Spinal cord (tissue), 10 donors: ENCODE data around the gene SLC25A22. TPM values are rescaled to one million over a fixed set of nuclear protein-coding genes. Genes with fewer than 3 reads are reported as not detected.

Source experiments
- DNase-seq, 6 donors: peaks; one replicate each; pipeline versions ENCODE4 v3.0.0 to v3.0.0-alpha.2; 2013 to 2015; ENCODE audit warnings: low spot score in 6 of 6, low read depth in 4 of 6
- H3K27ac ChIP-seq: one replicate; pipeline ENCODE4 v1.5.1; 2013; ENCODE audit warnings: low read depth, low read length, control low read depth
- H3K27me3 ChIP-seq: one replicate; pipeline ENCODE4 v1.6.1; 2013; ENCODE audit warnings: low read length; ENCODE audit not compliant: control insufficient read depth, insufficient read depth
- H3K36me3 ChIP-seq: one replicate; pipeline ENCODE4 v1.6.1; 2013; ENCODE audit warnings: low read length; ENCODE audit not compliant: control insufficient read depth, insufficient read depth
- H3K4me1 ChIP-seq: one replicate; pipeline ENCODE4 v1.6.1; 2013; ENCODE audit warnings: low read length; ENCODE audit not compliant: control insufficient read depth, insufficient read depth
- H3K4me3 ChIP-seq: one replicate; pipeline ENCODE4 v1.5.1; 2013; ENCODE audit warnings: low read depth, low read length, control low read depth
- H3K9me3 ChIP-seq: one replicate; pipeline ENCODE4 v1.6.1; 2013; ENCODE audit warnings: low read length; ENCODE audit not compliant: control insufficient read depth, insufficient read depth
- WGBS: methylation state at CpG from one replicate; pipeline ENCODE4 v1.1.5; 2013; ENCODE audit warnings: missing lambda C conversion rate; ENCODE audit not compliant: insufficient coverage; 5-methylcytosine and 5-hydroxymethylcytosine counted together
- polyA plus RNA-seq, 2 donors: library from polyadenylated mRNA; unstranded; fragments of 120-200 nt; gene quantifications; one replicate each; pipeline ENCODE4 v1.2.1, GENCODE V29; 2013; ENCODE audit not compliant: insufficient read length in 2 of 2
- total RNA-seq, 2 donors: library from RNA; depleted of rRNA in 1 of 2; stranded (reverse); fragments of 120-200 nt in 1 of 2; fragments of >200 nt in 1 of 2; gene quantifications; one replicate each; pipeline versions ENCODE4 v1.2.3 to v1.2.4, GENCODE V29; 2013 to 2014
- donor health status: healthy.

SLC25A22 gene
- total and polyA plus RNA-seq, 4 donors, result 17.5 to 69.2 (median 36.3) TPM

GRCh38 chr11:834371-835316, 36.6 kb upstream of the SLC25A22 start:
- peaks cover 58% of the 10 kb centered on the region for H3K4me1 ChIP-seq
- DNase-seq, result no peak
- no peaks in the 10 kb centered on the region for H3K9me3 ChIP-seq
- no peak overlapping the region for H3K4me3 ChIP-seq
- peaks cover 28% of the 10 kb centered on the region for H3K27me3 ChIP-seq
- H3K27ac ChIP-seq, result peak overlapping the region; percentile 61
- WGBS, result 57% methylated on average over 29 of the region's 31 CpGs
- H3K36me3 ChIP-seq, result peaks cover 52% of the 10 kb centered on the region

- Histone ChIP-seq H3K27ac (peak overlapping the region; percentile 61), H3K9me3 (no peaks in the 10 kb centered on the region), H3K4me3 (peak overlapping the region; percentile 65), H3K27me3 (peaks cover 36% of the 10 kb centered on the region), H3K4me1 (peaks cover 66% of the 10 kb centered on the region), H3K36me3 (peaks cover 50% of the 10 kb centered on the region)
- WGBS, result 67% methylated on average over 4 of the region's 9 CpGs
- DNase-seq, result no peak
These were observed 35.8 kb upstream of the SLC25A22 start for GRCh38 chr11:833849-834311.

- WGBS, result under 1% methylated on average over 54 of the region's 55 CpGs
- peaks cover 42% of the 10 kb centered on the region for H3K27me3 ChIP-seq
- peak overlapping the region; percentile 65 for H3K4me3 ChIP-seq
- H3K27ac ChIP-seq, result peak overlapping the region; percentile 57
- peaks cover 67% of the 10 kb centered on the region for H3K4me1 ChIP-seq
- peak in 2 of 6 donors; percentile 64 to 70 for DNase-seq
- H3K36me3 ChIP-seq, result peaks cover 44% of the 10 kb centered on the region
- H3K9me3 ChIP-seq, result no peaks in the 10 kb centered on the region
These were observed 35.2 kb upstream of the SLC25A22 start for GRCh38 chr11:833114-833791.

- Histone ChIP-seq H3K27ac (peak within 1 kb of the TSS; percentile 57), H3K36me3 (peaks cover 38% of the 10 kb centered on the region), H3K4me3 (peak within 1 kb of the TSS; percentile 65), H3K4me1 (peaks cover 73% of the 10 kb centered on the region), H3K9me3 (no peaks in the 10 kb centered on the region), H3K27me3 (peaks cover 48% of the 10 kb centered on the region)
- under 1% methylated on average over 44 of the region's 67 CpGs for WGBS
- peak in 2 of 6 donors; percentile 78 to 80 for DNase-seq
These were observed 34.5 kb upstream of the SLC25A22 start, which contains the start of gene CD151 for GRCh38 chr11:832529-833113. TSS of gene CD151 (plus strand) at chr11:832952. CDS start at chr11:836070, 3,118 bp downstream.

- H3K4me3 ChIP-seq, result peak overlapping the region; percentile 41
- DNase-seq, result no peak
- H3K27ac ChIP-seq, result peak overlapping the region; percentile 15
- no peaks in the 10 kb centered on the region for H3K9me3 ChIP-seq
- H3K36me3 ChIP-seq, result peaks cover 32% of the 10 kb centered on the region
- H3K4me1 ChIP-seq, result peaks cover 77% of the 10 kb centered on the region
- WGBS, result 53% methylated on average over 15 of the region's 23 CpGs
- peaks cover 52% of the 10 kb centered on the region for H3K27me3 ChIP-seq
These were observed 34.0 kb upstream of the SLC25A22 start for GRCh38 chr11:831961-832528.

GRCh38 chr11:831118-831864, 33.2 kb upstream of the SLC25A22 start:
- DNase-seq, result no peak
- H3K36me3 ChIP-seq, result peaks cover 24% of the 10 kb centered on the region
- no peak overlapping the region for H3K4me3 ChIP-seq
- no peak overlapping the region for H3K27ac ChIP-seq
- 20% methylated on average over 29 of the region's 31 CpGs for WGBS
- no peaks in the 10 kb centered on the region for H3K9me3 ChIP-seq
- H3K4me1 ChIP-seq, result peaks cover 83% of the 10 kb centered on the region
- H3K27me3 ChIP-seq, result peaks cover 58% of the 10 kb centered on the region

GRCh38 chr11:830295-831117, 32.4 kb upstream of the SLC25A22 start:
- Histone ChIP-seq H3K36me3 (peaks cover 26% of the 10 kb centered on the region), H3K27ac (no peak overlapping the region), H3K27me3 (peaks cover 66% of the 10 kb centered on the region), H3K4me3 (peak overlapping the region; percentile 31), H3K4me1 (peaks cover 86% of the 10 kb centered on the region), H3K9me3 (no peaks in the 10 kb centered on the region)
- WGBS, result 2% methylated on average over 75 of the region's 78 CpGs
- peak in 2 of 6 donors; percentile 82 to 84 for DNase-seq

- H3K4me1 ChIP-seq, result peaks cover 82% of the 10 kb centered on the region
- peak overlapping the region; percentile 12 for H3K4me3 ChIP-seq
- DNase-seq, result no peak
- H3K27me3 ChIP-seq, result peaks cover 72% of the 10 kb centered on the region
- no peak overlapping the region for H3K27ac ChIP-seq
- H3K9me3 ChIP-seq, result no peaks in the 10 kb centered on the region
- peaks cover 29% of the 10 kb centered on the region for H3K36me3 ChIP-seq
- WGBS, result 2% methylated on average over 39 of the region's 39 CpGs
These were observed 31.8 kb upstream of the SLC25A22 start for GRCh38 chr11:829847-830294.
